B cell (primary cell): ENCODE data around the gene MALRD1.

Experiments
- EZH2 ChIP-seq: IDR thresholded peaks from 2 replicates; pipeline ENCODE4 v1.6.1; 2012; ENCODE audit warnings: borderline replicate concordance, low read depth, mild to moderate bottlenecking, moderate library complexity, low read length; ENCODE audit not compliant: insufficient read depth, poor library complexity, severe bottlenecking
- TF ChIP-seq, protein P1 (sequence below): fragments of 200-600 bp; IDR thresholded peaks from one replicate; pipeline ENCODE4 v1.8.0; 2022; ENCODE audit warnings: antibody characterized with exemption, mild to moderate bottlenecking

DNA sequence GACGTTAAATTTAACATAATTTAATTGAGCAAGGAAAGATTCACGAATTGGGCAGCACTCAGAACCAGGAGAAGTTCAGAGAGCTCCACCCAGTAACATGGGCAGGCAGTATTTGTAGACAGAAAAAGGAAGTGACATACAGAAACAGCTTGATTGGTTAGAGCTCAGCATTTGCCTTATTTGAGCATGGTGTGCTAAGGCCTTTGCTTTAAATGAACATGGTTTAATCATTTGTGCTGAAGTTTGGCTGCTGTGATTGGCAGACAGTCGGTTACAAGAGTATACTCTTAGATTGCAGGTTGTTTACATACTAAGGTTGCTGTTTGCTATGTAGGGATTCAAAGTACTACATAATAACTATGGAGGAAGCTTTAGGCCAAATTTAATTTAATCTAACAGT is 199.2 kb downstream of the MALRD1 start:
- TF ChIP-seq, protein P1, sequence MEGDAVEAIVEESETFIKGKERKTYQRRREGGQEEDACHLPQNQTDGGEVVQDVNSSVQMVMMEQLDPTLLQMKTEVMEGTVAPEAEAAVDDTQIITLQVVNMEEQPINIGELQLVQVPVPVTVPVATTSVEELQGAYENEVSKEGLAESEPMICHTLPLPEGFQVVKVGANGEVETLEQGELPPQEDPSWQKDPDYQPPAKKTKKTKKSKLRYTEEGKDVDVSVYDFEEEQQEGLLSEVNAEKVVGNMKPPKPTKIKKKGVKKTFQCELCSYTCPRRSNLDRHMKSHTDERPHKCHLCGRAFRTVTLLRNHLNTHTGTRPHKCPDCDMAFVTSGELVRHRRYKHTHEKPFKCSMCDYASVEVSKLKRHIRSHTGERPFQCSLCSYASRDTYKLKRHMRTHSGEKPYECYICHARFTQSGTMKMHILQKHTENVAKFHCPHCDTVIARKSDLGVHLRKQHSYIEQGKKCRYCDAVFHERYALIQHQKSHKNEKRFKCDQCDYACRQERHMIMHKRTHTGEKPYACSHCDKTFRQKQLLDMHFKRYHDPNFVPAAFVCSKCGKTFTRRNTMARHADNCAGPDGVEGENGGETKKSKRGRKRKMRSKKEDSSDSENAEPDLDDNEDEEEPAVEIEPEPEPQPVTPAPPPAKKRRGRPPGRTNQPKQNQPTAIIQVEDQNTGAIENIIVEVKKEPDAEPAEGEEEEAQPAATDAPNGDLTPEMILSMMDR, result no peak
- TF ChIP-seq EZH2, result no peak
